Measurements from ENCODE around the gene TP73. TPM values are rescaled to one million over a fixed set of nuclear protein-coding genes. Genes with fewer than 3 reads are reported as not detected.

TP73 gene
- total RNA-seq, 1 donor from 2014 or later, result 0.05 TPM

- Mint-ChIP-seq H3K27ac (ENCODE audit: unreplicated experiment) (no peak overlapping the region), H3K9me3 (ENCODE audit: low read depth) (no peaks in the 10 kb centered on the region), H3K36me3 (ENCODE audit: low read depth) (no peaks in the 10 kb centered on the region), H3K4me3 (ENCODE audit: unreplicated experiment) (no peak overlapping the region), H3K4me1 (ENCODE audit: low read depth) (peaks cover 5% of the 10 kb centered on the region), H3K27me3 (ENCODE audit: low read depth) (peaks cover 37% of the 10 kb centered on the region)
- DNase-seq (ENCODE audit: low spot score), result no peak
- no peak for TF ChIP-seq CTCF (IDR thresholded peaks at IDR 0.05)
Measured at GRCh38 chr1:3707298-3707938, 55.1 kb downstream of the TP73 start.

DNA sequence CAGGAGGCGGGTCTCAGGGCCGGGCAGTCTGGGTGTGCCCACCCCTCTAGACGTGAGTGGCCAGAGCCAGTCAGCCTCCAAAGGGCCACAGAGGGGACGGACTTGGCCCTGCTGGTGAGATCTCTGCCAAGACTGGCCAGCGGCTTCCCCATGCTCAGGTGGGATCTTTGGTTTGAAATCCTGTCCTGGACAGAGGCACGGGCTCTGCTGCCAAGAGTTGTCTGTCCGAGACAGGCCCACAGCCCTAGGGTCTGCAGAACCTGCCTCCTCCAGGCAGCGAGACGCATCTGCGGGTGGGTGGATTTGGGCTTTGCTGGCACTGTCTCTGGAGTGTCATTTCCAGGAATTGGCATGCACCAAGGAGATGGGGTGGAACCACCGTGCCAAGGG is 55.6 kb downstream of the TP73 start:
- Mint-ChIP-seq H3K4me3 (ENCODE audit: unreplicated experiment) (no peak overlapping the region), H3K36me3 (ENCODE audit: low read depth) (no peaks in the 10 kb centered on the region), H3K4me1 (ENCODE audit: low read depth) (peaks cover 5% of the 10 kb centered on the region), H3K27me3 (ENCODE audit: low read depth) (peaks cover 37% of the 10 kb centered on the region), H3K27ac (ENCODE audit: unreplicated experiment) (no peak overlapping the region), H3K9me3 (ENCODE audit: low read depth) (no peaks in the 10 kb centered on the region)
- TF ChIP-seq CTCF (IDR thresholded peaks at IDR 0.05), result no peak
- no peak for DNase-seq (ENCODE audit: low spot score)

DNA sequence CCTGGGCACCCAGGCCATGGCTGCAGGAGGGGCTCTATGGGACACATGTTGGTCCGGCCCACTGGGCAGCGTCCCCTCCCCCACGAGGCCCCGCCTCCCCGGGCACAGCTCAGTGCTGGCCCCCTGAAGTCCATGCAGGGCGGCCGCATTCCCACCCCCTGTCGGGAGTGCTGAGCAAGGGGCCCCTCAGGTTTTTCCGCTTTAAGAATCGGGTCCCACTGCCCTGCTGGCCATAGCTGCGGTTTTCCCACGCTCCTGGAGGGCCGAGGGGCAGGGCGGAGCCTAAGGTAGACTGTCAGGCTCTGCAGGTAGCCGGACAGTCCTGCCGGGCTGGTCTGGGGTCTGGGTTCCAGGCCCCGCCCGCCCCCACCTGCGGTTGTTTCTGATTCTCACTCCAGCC is 56.5 kb downstream of the TP73 start:
- H3K4me1 Mint-ChIP-seq (ENCODE audit: low read depth), result no peaks in the 10 kb centered on the region
- peaks cover 37% of the 10 kb centered on the region for H3K27me3 Mint-ChIP-seq (ENCODE audit: low read depth)
- no peak overlapping the region for H3K4me3 Mint-ChIP-seq (ENCODE audit: unreplicated experiment)
- H3K9me3 Mint-ChIP-seq (ENCODE audit: low read depth), result no peaks in the 10 kb centered on the region
- no peak for TF ChIP-seq CTCF (IDR thresholded peaks at IDR 0.05)
- H3K27ac Mint-ChIP-seq (ENCODE audit: unreplicated experiment), result no peak overlapping the region
- no peaks in the 10 kb centered on the region for H3K36me3 Mint-ChIP-seq (ENCODE audit: low read depth)
- DNase-seq (ENCODE audit: low spot score), result no peak

- no peaks in the 10 kb centered on the region for H3K4me1 Mint-ChIP-seq (ENCODE audit: low read depth)
- H3K4me3 Mint-ChIP-seq (ENCODE audit: unreplicated experiment), result no peak overlapping the region
- no peak for TF ChIP-seq CTCF (IDR thresholded peaks at IDR 0.05)
- no peaks in the 10 kb centered on the region for H3K9me3 Mint-ChIP-seq (ENCODE audit: low read depth)
- DNase-seq (ENCODE audit: low spot score), result no peak
- H3K27me3 Mint-ChIP-seq (ENCODE audit: low read depth), result peaks cover 34% of the 10 kb centered on the region
- H3K27ac Mint-ChIP-seq (ENCODE audit: unreplicated experiment), result no peak overlapping the region
- H3K36me3 Mint-ChIP-seq (ENCODE audit: low read depth), result no peaks in the 10 kb centered on the region
Measured at GRCh38 chr1:3710251-3710650, 57.9 kb downstream of the TP73 start.

DNA sequence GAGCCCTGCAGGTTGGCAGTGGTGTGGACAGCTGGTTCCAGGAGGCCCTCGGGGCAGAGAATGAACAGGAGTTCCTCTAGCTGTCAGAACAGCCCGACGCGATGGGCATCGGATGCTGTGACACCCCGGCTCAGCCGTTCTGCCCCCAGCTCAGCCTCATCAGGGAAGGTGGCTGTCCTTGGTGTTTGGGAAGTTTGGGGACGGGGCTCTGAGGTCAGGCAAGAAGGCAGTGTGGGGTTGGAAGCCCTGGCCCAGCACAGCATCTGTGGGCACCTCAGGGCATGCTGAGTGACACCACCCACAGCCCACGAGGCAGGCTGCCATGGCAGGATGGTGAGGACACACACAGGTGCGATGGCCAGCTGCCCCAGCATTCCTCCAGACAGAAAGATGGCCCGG is 59.1 kb downstream of the TP73 start:
- Mint-ChIP-seq H3K36me3 (ENCODE audit: low read depth) (no peaks in the 10 kb centered on the region), H3K4me1 (ENCODE audit: low read depth) (no peaks in the 10 kb centered on the region), H3K4me3 (ENCODE audit: unreplicated experiment) (no peak overlapping the region), H3K27ac (ENCODE audit: unreplicated experiment) (no peak overlapping the region), H3K9me3 (ENCODE audit: low read depth) (no peaks in the 10 kb centered on the region), H3K27me3 (ENCODE audit: low read depth) (peaks cover 34% of the 10 kb centered on the region)
- no peak for DNase-seq (ENCODE audit: low spot score)
- no peak for TF ChIP-seq CTCF (IDR thresholded peaks at IDR 0.05)
